HG03442 (cell line): Measurements from ENCODE around the gene SGIP1.

ENCODE experiments used
- ATAC-seq: cut with Tn5 transposase; IDR thresholded peaks from one replicate; pipeline ENCODE4 v1.9.1; 2021; ENCODE audit warnings: mild to moderate bottlenecking, moderate library complexity; ENCODE audit not compliant: unreplicated experiment

The SGIP1 gene

GRCh38 chr1:66521721-66522365 lies 12.1 kb upstream of the SGIP1 start:
- ATAC-seq = no peak

- no peak for ATAC-seq
Measured at GRCh38 chr1:66523562-66523961, 10.4 kb upstream of the SGIP1 start.

- no peak for ATAC-seq
Measured at GRCh38 chr1:66525086-66525485, 8.9 kb upstream of the SGIP1 start.

GRCh38 chr1:66526036-66526435 lies 7.9 kb upstream of the SGIP1 start:
- ATAC-seq = no peak

- ATAC-seq = no peak
Measured at GRCh38 chr1:66526991-66527390, 7.0 kb upstream of the SGIP1 start.

GRCh38 chr1:66527686-66528085 lies 6.3 kb upstream of the SGIP1 start:
- no peak for ATAC-seq

DNA sequence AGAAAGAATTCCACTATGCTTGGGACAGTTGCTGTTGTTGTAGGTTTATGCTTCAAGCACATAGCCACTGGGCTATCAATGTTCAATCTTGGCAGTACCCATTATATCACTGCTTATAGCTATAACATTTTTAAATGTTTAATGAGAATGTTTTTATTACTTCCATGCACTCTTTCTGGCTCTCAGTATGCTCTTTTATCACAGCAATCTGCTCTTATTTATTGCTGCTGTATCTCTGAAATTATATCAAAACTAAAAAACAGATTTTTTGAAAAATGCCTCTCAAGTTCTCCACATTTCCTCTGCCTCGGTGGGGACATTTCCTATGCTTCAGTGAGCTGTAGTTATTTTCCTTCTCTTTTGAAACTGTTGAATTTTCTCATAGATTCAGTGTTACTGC lies 5.4 kb upstream of the SGIP1 start:
- no peak for ATAC-seq

- no peak for ATAC-seq
Measured at GRCh38 chr1:66532214-66532613, 1.7 kb upstream of the SGIP1 start.

DNA sequence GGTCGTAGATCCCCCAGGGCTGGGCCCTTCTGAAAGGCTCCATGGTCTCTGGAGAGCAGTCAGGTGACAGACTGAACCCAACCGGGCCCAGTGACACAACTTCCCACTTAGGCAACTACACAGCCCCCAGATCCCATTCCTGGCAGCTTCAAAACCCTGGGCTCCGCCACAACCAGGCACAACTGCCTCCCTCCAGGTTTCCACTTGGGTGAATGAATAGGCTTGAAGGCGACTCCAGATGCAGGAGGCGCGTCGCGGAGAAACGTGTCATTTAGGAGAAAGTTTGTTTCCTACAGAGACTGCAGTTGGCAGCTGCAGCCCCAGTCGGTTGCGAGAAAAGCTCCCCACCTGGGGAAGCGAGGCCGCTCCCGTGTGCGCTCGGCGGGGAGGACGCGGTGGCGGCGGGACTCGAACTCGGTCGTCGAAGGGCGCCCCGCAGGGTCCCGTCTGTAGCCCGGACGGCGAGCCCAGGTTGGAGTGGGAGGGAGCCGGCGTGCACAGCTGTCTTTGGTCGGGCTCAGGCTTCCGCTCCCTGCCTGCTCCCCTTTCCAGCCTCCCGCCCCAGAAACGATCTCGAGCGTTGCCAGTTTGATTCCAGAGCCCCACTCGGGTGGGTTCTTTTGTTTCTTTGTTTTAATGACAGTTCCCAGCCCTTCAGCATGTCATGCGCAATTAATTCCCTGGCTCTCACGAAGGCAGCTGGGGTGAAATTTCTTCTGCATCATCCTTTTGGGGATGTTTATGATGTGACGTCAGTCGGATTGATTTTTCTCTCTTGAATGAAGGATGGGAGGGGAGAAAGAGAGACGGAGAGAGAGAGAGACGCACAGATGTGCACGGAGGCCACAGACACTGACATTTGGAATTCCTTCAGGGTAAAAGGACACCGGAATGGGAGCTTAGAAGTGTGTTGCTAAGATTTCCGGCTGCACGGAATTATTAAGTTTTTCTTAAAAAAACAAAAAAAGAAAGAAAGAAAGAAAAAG lies 862 bp upstream of the SGIP1 start:
- ATAC-seq = no peak

DNA sequence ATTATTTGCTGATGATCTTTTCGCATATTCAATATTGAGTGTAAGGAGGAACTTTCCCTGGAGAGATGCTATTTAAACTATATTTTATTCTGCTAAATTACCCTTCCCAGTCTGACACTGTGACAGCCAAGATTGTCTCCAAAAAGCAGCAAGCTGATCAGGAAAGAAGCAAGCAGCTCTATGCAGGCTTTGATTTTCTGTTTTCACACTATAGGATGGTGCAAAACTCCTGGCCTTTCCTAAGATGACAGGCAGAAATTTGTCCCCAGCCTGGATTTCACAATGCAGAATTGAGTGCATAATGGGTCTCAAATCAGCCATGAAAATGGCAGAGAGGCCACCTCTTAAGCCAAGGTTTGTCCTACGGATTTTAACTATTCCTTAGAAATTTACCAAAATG lies 1.1 kb downstream of the SGIP1 start:
- ATAC-seq = no peak

GRCh38 chr1:66535853-66536252 lies 1.9 kb downstream of the SGIP1 start:
- ATAC-seq = no peak

GRCh38 chr1:66537718-66538117 lies 3.8 kb downstream of the SGIP1 start:
- no peak for ATAC-seq

- ATAC-seq = no peak
Measured at GRCh38 chr1:66539491-66539890, 5.5 kb downstream of the SGIP1 start.

DNA sequence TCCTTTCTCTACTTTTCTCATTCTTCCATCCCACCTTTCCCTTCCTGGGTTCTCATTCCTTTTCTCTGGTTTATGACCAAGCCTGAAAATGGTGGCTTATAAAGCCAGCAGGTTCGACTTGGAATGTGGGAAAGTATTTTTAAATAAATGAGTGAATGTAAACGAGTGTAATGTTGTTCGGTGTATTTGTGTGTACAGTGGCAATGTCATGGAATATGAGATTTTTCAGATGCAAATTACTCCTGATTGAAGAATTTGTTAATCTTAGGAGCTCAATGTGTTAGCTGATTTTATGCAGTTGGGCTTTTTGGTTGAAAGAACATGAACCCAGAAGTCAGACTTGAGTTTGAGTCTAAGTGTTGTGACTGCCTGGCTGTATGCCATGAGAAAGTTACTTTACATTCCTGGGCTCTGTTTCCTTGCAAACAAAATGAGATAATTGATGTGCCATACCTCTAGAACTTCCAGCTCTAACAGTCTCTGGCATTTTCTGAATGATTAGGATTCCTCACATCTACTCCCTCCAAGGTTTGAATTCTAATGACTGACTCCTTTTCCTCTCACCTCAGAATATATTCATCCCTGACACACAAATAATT lies 6.6 kb downstream of the SGIP1 start:
- no peak for ATAC-seq

GRCh38 chr1:66542314-66542713 lies 8.4 kb downstream of the SGIP1 start:
- ATAC-seq = no peak

- ATAC-seq = no peak
Measured at GRCh38 chr1:66542811-66543767, 9.1 kb downstream of the SGIP1 start.

DNA sequence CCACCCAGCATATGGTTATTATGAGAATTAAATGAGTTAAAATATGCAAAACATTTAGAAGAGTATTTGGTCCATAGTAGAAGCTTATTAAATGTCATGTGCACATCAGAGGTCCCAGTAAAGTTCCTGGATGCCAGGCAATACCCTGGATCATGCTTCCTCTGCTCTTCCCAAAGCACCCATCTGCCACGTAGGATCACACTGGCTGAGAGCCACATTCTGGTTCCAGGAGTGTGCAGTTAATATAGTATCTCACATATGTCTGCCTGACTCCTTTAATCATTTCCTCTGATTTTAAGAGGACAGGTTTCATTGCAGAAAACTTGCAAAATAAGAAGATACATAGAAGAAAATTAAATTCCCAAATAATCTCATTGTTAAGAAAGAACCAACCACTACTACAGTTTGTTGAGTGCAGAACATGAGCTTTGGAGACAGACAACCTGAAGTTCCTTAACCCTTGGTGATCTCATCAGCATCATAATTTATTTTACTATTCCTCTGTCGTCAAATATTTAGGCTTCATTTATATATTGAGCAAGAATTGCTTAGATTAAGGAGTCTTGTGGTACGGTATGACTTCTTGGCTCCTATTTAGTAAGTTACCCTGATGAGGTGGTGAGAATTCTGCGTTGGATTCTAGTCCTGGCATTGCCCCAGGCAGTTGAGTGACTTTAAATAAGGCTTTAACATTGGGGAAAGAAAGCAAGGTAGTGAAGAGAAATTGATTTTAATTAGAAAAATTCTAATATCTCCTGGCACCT lies 12.3 kb downstream of the SGIP1 start:
- no peak for ATAC-seq

GRCh38 chr1:66549017-66549416 lies 15.1 kb downstream of the SGIP1 start:
- no peak for ATAC-seq

DNA sequence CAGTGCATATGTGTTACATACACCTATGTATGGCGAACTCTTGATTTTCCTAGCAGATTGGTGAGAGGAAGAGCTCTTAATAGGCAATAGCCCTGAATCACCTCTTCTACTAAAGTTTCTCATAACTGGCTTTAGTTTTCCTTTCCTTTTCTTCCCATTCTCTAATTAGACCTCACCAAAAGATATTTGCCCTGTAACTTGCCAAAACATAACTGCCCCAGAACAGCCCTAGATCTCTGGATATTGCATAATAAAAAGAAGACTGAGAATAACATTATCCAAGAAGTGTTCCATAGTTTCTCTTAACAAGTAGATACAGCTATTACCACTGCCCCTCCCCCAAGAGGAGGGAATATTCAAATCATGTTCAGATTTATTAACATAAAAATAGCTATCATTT lies 16.3 kb downstream of the SGIP1 start:
- ATAC-seq = no peak

- no peak for ATAC-seq
Measured at GRCh38 chr1:66552287-66552686, 18.3 kb downstream of the SGIP1 start.
